Measurements from ENCODE around the gene BLTP3B. TPM values are rescaled to one million over a fixed set of nuclear protein-coding genes. Genes with fewer than 3 reads are reported as not detected.

BLTP3B gene
- total RNA-seq, 1 donor from 2014 or later: 40.4 TPM

DNA sequence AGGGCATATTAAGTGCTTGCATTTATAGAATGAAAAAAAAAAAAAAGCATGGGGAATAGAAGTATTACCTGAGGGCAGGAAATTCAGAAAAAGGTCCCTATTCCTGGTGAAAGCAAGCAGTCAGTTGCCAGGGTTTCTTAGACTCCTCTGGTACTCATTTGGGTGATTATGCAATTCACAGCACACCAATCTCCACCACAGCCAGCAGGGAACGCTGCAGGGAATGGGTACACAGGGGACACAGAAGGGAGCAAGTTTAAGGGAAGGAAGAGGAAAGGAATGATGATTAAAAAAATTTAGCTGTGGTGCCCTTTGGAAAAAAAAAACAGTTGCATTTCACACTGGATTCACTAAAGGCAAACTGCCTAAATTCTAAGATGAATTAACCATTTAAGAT, 14.2 kb downstream of the BLTP3B start:
- intact Hi-C loops (cut with DNase I): no loop called here
- no peak for DNase-seq (ENCODE audit: low spot score)
- ATAC-seq: peak; percentile 85

DNA sequence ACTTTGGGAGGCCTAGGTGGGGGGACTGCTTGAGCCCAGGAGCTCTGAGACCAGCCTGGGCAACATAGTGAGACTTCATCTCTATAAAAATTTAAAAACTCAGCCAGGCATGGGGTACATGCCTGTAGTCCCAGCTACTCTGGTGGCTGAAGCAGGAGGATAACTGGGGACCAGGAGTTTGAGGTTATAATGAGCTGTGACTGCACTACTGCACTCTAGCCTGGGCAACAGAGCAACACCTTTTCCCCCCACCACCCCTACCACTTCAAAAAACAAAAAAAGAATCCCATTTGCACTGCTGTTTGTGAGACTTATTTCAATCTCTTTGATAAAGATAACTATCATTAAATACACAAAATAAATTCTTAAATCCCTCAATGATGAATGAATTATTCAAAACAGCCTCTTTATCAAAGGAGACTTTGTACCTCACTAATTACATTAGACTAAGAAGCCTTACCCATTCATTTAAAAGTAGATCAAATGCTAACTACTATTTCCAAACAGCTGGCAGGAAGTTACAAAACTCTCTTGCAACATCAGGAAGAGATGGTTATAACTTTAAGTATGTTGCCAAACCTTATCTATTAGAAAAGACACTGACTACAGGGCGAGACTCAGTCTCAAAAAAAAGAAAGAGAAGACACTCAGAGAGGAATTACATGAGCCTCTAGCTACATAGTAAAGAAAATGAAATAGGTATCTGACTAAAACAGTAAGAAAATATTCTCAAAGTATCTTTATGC, 14.7 kb downstream of the BLTP3B start:
- DNase-seq (ENCODE audit: low spot score) (no peak), ATAC-seq (peak; percentile 96)
- intact Hi-C loops (cut with DNase I): no loop called here

DNA sequence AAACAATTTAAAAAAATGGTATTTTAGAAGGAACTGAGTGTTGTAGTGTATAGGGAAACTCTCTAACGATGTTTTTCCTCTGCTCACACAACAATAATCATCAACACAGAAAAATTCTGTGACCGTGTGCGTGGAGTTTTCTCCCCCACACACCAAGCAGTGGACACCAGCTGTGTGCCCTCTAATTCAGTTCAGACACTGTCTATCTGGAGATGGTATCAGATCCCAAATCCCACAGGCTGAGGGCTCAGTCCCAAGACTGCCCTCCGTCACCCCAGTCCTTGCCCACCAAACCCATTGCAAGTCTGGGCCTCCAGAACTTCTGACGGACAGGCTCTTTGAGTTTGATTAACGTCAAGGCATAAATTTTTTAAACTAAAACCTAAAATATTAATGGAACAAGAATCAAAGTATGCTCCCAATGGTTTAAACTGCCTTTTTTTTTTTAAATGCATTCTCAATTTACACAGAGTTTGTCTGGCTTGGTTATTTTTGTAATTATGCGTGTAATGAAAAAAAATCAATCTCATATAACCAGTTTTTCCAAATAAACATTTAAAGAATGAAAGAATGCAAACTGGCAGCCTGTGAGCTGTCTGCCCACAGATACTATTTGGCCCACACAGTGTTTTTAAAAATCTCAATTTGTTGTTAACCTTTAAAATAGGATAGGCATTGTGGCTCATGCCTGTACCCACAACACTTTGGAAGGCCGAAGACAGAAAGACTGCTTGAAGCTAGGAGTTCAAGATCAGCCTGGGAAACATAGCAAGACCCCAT, 19.2 kb downstream of the BLTP3B start:
- ATAC-seq (no peak), DNase-seq (ENCODE audit: low spot score) (no peak)
- intact Hi-C loops (cut with DNase I): no loop called here

DNA sequence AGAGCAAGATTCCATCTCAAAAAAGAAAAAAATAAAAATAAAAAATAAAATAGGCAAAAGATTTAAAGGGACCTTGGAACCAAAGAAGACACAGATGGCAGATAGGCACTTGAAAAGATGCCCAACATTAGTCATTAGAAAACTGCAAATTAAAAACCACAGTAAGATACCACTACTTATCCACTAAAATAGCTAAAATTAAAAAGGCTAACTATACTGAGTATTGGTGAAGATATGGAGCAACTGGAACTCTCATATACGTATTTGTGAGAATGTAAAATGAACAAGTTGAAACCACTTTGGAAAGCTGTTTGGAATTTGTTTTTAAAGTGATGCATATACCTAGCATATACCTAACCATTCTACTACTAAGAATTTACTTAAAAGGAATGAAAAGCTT, 22.3 kb downstream of the BLTP3B start:
- no peak for ATAC-seq
- intact Hi-C loops (cut with DNase I): no loop called here
- DNase-seq (ENCODE audit: low spot score): no peak

DNA sequence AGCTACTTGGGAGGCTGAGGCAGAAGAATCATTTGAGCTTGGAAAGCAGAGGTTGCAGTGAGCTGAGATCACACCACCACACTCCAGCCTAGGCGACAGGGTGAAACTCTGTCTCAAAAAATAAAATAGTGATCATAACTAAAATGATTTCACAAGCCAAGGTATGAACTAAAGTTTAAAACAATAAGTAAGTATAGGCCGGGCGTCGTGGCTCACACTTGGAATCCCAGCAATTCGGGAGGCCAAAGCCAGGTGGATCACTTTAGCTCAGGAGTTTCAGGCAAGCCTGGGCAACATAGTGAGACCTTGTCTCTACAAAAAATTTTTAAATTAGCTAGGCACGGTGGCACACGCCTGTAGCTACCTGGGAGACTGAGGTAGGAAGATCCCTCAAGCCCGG, 27.4 kb downstream of the BLTP3B start:
- no peak for DNase-seq (ENCODE audit: low spot score)
- intact Hi-C loops (cut with DNase I): no loop called here
- no peak for ATAC-seq

DNA sequence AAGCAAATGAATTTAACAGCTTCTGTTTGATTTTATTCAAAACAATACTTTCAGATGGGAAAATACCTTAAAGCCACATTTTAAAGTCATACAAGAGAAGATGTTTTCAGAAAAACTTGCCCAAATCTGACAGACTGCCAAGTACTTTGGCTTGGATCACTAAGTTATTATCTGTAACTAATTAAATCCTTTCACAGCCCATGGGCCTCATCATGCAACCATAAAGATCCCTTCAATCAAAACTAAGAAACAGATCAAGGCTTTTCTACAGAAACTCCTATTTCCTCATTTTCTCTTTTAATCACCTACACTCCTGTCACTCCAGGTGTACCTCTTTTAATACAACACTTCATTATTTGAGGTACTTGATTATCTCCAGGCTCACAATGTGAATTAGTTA, 28.1 kb downstream of the BLTP3B start:
- no peak for ATAC-seq
- intact Hi-C loops (cut with DNase I): no loop called here
- DNase-seq (ENCODE audit: low spot score): no peak

DNA sequence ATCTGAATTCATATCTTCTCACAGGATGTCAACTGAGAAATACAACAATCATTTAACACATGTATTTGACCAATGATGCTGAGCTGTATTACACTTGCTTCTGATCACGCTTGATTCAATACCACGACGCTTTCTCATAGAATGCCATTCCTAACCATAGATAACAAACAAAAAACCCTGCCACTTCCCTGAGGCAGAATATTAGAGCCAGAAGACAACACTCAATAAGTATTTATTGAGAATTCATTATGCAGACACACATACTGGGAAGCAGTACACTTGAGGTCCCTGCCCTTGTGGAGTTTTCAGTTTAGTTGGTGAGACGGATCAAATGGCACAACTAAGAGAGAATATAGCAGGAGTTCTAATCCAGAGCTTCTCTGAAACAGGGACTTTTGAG, 32.4 kb downstream of the BLTP3B start:
- DNase-seq (ENCODE audit: low spot score): no peak
- ATAC-seq: no peak
- intact Hi-C loops (cut with DNase I): no loop called here

DNA sequence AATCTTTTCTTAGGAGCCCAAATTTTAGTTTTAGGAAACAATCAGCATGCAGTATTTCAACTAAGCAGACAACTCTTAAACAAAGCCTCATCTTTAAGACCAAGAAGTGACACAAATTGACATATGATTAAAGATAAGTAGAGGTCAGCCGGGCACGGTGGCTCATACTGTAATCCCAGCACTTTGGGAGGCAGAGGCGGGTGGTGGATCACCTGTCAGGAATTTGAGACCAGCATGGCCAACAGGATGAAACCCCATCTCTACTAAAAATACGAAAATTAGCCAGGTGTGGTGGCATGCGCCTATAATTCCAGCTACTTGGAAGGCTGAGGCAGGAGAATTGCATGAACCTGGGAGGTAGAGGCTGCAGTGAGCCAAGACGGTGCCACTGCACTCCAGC, 35.8 kb downstream of the BLTP3B start:
- ATAC-seq: no peak
- DNase-seq (ENCODE audit: low spot score): no peak
- intact Hi-C loops (cut with DNase I): no loop called here

DNA sequence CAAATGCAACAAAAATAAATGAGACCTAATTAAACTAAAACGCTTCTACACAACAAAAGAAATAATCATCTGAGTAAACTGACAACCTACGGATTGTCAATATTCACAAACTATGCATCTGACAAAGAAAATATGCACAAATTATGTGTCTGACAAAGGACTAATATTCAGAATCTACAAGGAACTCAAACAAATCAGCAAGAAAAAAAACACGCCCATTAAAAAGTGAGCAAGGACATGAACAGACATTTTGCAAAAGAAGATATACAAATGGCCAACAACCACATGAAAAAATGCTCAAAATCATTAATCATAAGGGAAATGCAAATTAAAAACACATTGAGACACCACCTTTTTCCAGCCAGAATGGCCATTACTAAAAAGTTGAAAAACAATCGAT, 37.0 kb downstream of the BLTP3B start:
- intact Hi-C loops (cut with DNase I): no loop called here
- no peak for DNase-seq (ENCODE audit: low spot score)
- ATAC-seq: no peak

DNA sequence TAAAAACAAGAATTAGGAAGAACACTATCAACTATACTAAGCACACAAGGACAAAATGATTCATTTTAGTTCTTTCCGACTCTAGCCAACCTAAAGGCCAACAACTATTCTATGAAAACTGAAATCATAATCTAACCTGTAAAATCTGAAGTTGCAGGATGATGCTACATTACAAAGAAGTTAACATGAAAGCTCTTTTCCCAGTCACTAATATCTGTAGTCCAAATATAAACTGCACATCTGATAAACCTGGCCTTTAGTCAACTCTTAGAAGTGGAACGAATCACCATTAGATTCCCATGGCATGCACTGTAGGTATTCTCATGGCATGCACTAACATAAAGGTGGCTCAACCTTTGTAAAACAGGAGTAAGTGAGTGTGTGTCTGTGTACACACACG, 41.7 kb downstream of the BLTP3B start:
- no peak for ATAC-seq
- intact Hi-C loops (cut with DNase I): no loop called here
- no peak for DNase-seq (ENCODE audit: low spot score)

Small RNAs within 50 kb of the gene (microRNA-seq; reads per million reads assigned to microRNA genes)
- gene MIR1827: not detected

Other genes with a start within 250 kb of the BLTP3B start
- 20.8 TPM for gene ANKS1B, start 157.9 kb downstream of the BLTP3B start, total RNA-seq
- gene ACTR6, start 57.9 kb upstream of the BLTP3B start, total RNA-seq: 32.3 TPM
- gene DEPDC4, start 124.2 kb upstream of the BLTP3B start, total RNA-seq: 1.5 TPM
- 54.1 TPM for gene SCYL2, start 124.3 kb upstream of the BLTP3B start, total RNA-seq
- gene SLC17A8, start 214.2 kb upstream of the BLTP3B start, total RNA-seq: not detected